Fibroblast of the aortic adventitia (primary cell): ENCODE measurements around the gene NR4A1. TPM values are rescaled to one million over a fixed set of nuclear protein-coding genes. Genes with fewer than 3 reads are reported as not detected.
"Not testable (repeated sequence)": the region's sequence is repeated elsewhere in the genome, so short reads cannot be mapped to it uniquely, and the experiment has no call there.

Experiments used
- DNase-seq: peaks from one replicate; pipeline ENCODE4 v3.0.0-alpha.2; 2010; ENCODE audit warnings: low read depth
- H3K4me3 ChIP-seq: 2 replicates; pipeline ENCODE4 v1.5.1; 2011; ENCODE audit warnings: low read depth, mild to moderate bottlenecking, control low read depth, low read length, moderate library complexity
- CTCF ChIP-seq: IDR thresholded peaks from 2 replicates; pipeline ENCODE4 v1.5.1; 2011; ENCODE audit warnings: mild to moderate bottlenecking, low read length, control low read depth, inconsistent platforms; ENCODE audit not compliant: insufficient read depth
- total RNA-seq: library from RNA; depleted of rRNA; stranded (reverse); fragments of >200 nt; gene quantifications from 2 replicates; pipeline ENCODE4 v1.2.3, GENCODE V29; 2012; ENCODE audit warnings: low replicate concordance

NR4A1 gene
- total RNA-seq, 1 donor, result 3.9 TPM

- DNase-seq, result no peak
- no peak for TF ChIP-seq CTCF
- no peak overlapping the region for H3K4me3 ChIP-seq
These were observed 39.0 kb downstream of the NR4A1 start for GRCh38 chr12:52090291-52090690.

GRCh38 chr12:52091061-52091460, 39.8 kb downstream of the NR4A1 start:
- H3K4me3 ChIP-seq, result no peak overlapping the region
- TF ChIP-seq CTCF, result no peak
- no peak for DNase-seq

GRCh38 chr12:52091869-52092268, 40.6 kb downstream of the NR4A1 start:
- TF ChIP-seq CTCF, result no peak
- no peak for DNase-seq
- no peak overlapping the region for H3K4me3 ChIP-seq

- no peak overlapping the region for H3K4me3 ChIP-seq
- no peak for TF ChIP-seq CTCF
- no peak for DNase-seq
These were observed 42.1 kb downstream of the NR4A1 start for GRCh38 chr12:52093346-52093745.

GRCh38 chr12:52096332-52097044, 45.2 kb downstream of the NR4A1 start:
- H3K4me3 ChIP-seq, result no peak overlapping the region
- DNase-seq, result no peak
- TF ChIP-seq CTCF, result no peak

GRCh38 chr12:52097045-52097666, 45.9 kb downstream of the NR4A1 start:
- H3K4me3 ChIP-seq, result no peak overlapping the region
- DNase-seq, result no peak
- no peak for TF ChIP-seq CTCF

- not testable (repeated sequence) for DNase-seq, H3K4me3 ChIP-seq
These were observed 53.3 kb downstream of the NR4A1 start for GRCh38 chr12:52104431-52105089.
